ENCODE measurements around the gene SLC66A2.

Gene SLC66A2

GRCh38 chr18:79935499-79935898, 16.0 kb downstream of the SLC66A2 start:
- DNase-seq: no peak

GRCh38 chr18:79935098-79935480, 16.4 kb downstream of the SLC66A2 start:
- no peak for DNase-seq

- no peak for DNase-seq
These were observed 16.9 kb downstream of the SLC66A2 start for GRCh38 chr18:79934311-79935097.

- no peak for DNase-seq
These were observed 17.7 kb downstream of the SLC66A2 start for GRCh38 chr18:79933765-79934164.

- no peak for DNase-seq
These were observed 18.5 kb downstream of the SLC66A2 start for GRCh38 chr18:79932907-79933306.

GRCh38 chr18:79931475-79931874, 20.0 kb downstream of the SLC66A2 start:
- DNase-seq: no peak

- DNase-seq: no peak
These were observed 21.3 kb downstream of the SLC66A2 start for GRCh38 chr18:79930020-79930642.

GRCh38 chr18:79928563-79928960, 22.9 kb downstream of the SLC66A2 start:
- no peak for DNase-seq

GRCh38 chr18:79927607-79928562, 23.6 kb downstream of the SLC66A2 start:
- no peak for DNase-seq

GRCh38 chr18:79926715-79927606, 24.5 kb downstream of the SLC66A2 start:
- DNase-seq: no peak

- no peak for DNase-seq
These were observed 25.1 kb downstream of the SLC66A2 start for GRCh38 chr18:79926306-79926705.

GRCh38 chr18:79924814-79925731, 26.4 kb downstream of the SLC66A2 start:
- no peak for DNase-seq

GRCh38 chr18:79923896-79924585, 27.4 kb downstream of the SLC66A2 start:
- no peak for DNase-seq

- no peak for DNase-seq
These were observed 28.5 kb downstream of the SLC66A2 start for GRCh38 chr18:79922971-79923411.

- DNase-seq: no peak
These were observed 29.2 kb downstream of the SLC66A2 start for GRCh38 chr18:79921984-79922965.

- no peak for DNase-seq
These were observed 32.4 kb downstream of the SLC66A2 start for GRCh38 chr18:79919089-79919488.

GRCh38 chr18:79918615-79919011, 32.8 kb downstream of the SLC66A2 start:
- DNase-seq: no peak

- DNase-seq: no peak
These were observed 33.4 kb downstream of the SLC66A2 start for GRCh38 chr18:79917853-79918614.
